GM23338 (cell line): Measurements from ENCODE around the gene PTCHD1. TPM values are rescaled to one million over a fixed set of nuclear protein-coding genes. Genes with fewer than 3 reads are reported as not detected.

Source experiments
- ATAC-seq: fragments of 200-7000 bp; cut with Tn5 transposase; 3 replicates; pipeline ENCODE4 v1.9.1; 2020
- DNase-seq: peaks from one replicate; pipeline ENCODE4 v3.0.0-alpha.2; 2015; ENCODE audit warnings: low spot score
- H2AFZ ChIP-seq: fragments of 200-600 bp; sonication (generic); 2 replicates; pipeline ENCODE4 v1.8.0; 2016; ENCODE audit warnings: antibody characterized with exemption, mild to moderate bottlenecking, moderate library complexity
- H3F3A ChIP-seq: fragments of 200-600 bp; sonication (generic); replicated peaks from 2 replicates; pipeline ENCODE4 v1.8.0; 2017; ENCODE audit warnings: antibody characterized with exemption, mixed run types, low read depth
- H3K27ac ChIP-seq: fragments of 200-600 bp; sonication (generic); 2 replicates; pipeline ENCODE4 v1.6.1; 2016; ENCODE audit warnings: low read depth
- H3K27me3 ChIP-seq: fragments of 200-600 bp; sonication (generic); 2 replicates; pipeline ENCODE4 v1.8.0; 2016; ENCODE audit warnings: mild to moderate bottlenecking, mixed run types, moderate library complexity; ENCODE audit not compliant: insufficient read depth
- H3K36me3 ChIP-seq: fragments of 200-600 bp; sonication (generic); 2 replicates; pipeline ENCODE4 v1.8.0; 2016; ENCODE audit warnings: mild to moderate bottlenecking; ENCODE audit not compliant: insufficient read depth
- H3K4me1 ChIP-seq: fragments of 200-600 bp; sonication (generic); 2 replicates; pipeline ENCODE4 v1.8.0; 2016; ENCODE audit warnings: mild to moderate bottlenecking, moderate library complexity; ENCODE audit not compliant: insufficient read depth
- H3K4me2 ChIP-seq: fragments of 200-600 bp; sonication (generic); 2 replicates; pipeline ENCODE4 v1.7.1; 2017; ENCODE audit warnings: mixed run types
- H3K4me3 ChIP-seq: fragments of 200-600 bp; sonication (generic); 2 replicates; pipeline ENCODE4 v1.6.1; 2016; ENCODE audit warnings: mixed run types
- H3K79me2 ChIP-seq: fragments of 200-600 bp; sonication (generic); replicated peaks from 2 replicates; pipeline ENCODE4 v1.8.0; 2017; ENCODE audit warnings: mild to moderate bottlenecking; ENCODE audit not compliant: insufficient read depth
- H3K9me2 ChIP-seq: fragments of 200-600 bp; sonication (generic); 2 replicates; pipeline ENCODE4 v1.8.0; 2017; ENCODE audit not compliant: insufficient read depth
- H4K20me1 ChIP-seq: fragments of 200-600 bp; sonication (generic); replicated peaks from 2 replicates; pipeline ENCODE4 v1.8.0; 2017; ENCODE audit warnings: mild to moderate bottlenecking; ENCODE audit not compliant: insufficient read depth
- H3K27ac Mint-ChIP-seq: 2 replicates; pipeline ENCODE4 v1.8.0; 2020; ENCODE audit warnings: inconsistent platforms, mild to moderate bottlenecking, moderate library complexity, mixed read lengths
- H3K27me3 Mint-ChIP-seq: 3 replicates; pipeline ENCODE4 v1.8.0; 2022; ENCODE audit warnings: low read depth, mild to moderate bottlenecking, moderate library complexity, mixed read lengths, inconsistent platforms; ENCODE audit not compliant: insufficient read depth, poor library complexity
- H3K36me3 Mint-ChIP-seq: 3 replicates; pipeline ENCODE4 v1.8.0; 2021; ENCODE audit warnings: low read depth, mild to moderate bottlenecking, inconsistent platforms, moderate library complexity, mixed read lengths
- H3K4me1 Mint-ChIP-seq: 3 replicates; pipeline ENCODE4 v1.8.0; 2020; ENCODE audit warnings: mild to moderate bottlenecking, inconsistent platforms, mixed read lengths
- H3K4me3 Mint-ChIP-seq: 3 replicates; pipeline ENCODE4 v1.8.0; 2021; ENCODE audit warnings: moderate library complexity, mild to moderate bottlenecking, inconsistent platforms, mixed read lengths
- H3K9me3 Mint-ChIP-seq: 3 replicates; pipeline ENCODE4 v1.8.0; 2020; ENCODE audit warnings: moderate library complexity, mild to moderate bottlenecking, inconsistent platforms, mixed read lengths
- CTCF ChIP-seq, 2 experiments: fragments of 200-600 bp in 1 of 2; sonication (generic) in 1 of 2; conservative IDR thresholded peaks; 2 replicates each; pipeline versions ENCODE4 v1.5.1 to v1.6.1; 2016 to 2017; ENCODE audit warnings: antibody characterized with exemption in 2 of 2, low read depth in 2 of 2, mild to moderate bottlenecking in 2 of 2, moderate library complexity in 1 of 2
- EZH2 ChIP-seq: fragments of 200-600 bp; sonication (generic); IDR thresholded peaks from one replicate; pipeline ENCODE4 v1.8.0; 2017; ENCODE audit warnings: antibody characterized with exemption, mild to moderate bottlenecking, low read depth; ENCODE audit not compliant: unreplicated experiment
- EZH2phosphoT487 ChIP-seq: fragments of 200-600 bp; sonication (generic); IDR thresholded peaks from one replicate; pipeline ENCODE4 v1.8.1; 2018; ENCODE audit warnings: antibody characterized with exemption; ENCODE audit not compliant: unreplicated experiment
- JUNB ChIP-seq: IDR thresholded peaks from one replicate; pipeline ENCODE4 v1.6.1; 2016; ENCODE audit warnings: antibody characterized with exemption; ENCODE audit not compliant: unreplicated experiment
- NANOG ChIP-seq: IDR thresholded peaks from 2 replicates; pipeline ENCODE4 v1.6.1; 2016; ENCODE audit warnings: antibody characterized with exemption, borderline replicate concordance
- POLR2AphosphoS5 ChIP-seq: IDR thresholded peaks from 2 replicates; pipeline ENCODE4 v1.6.1; 2016; ENCODE audit warnings: antibody characterized with exemption, low read depth
- REST ChIP-seq: IDR thresholded peaks from one replicate; pipeline ENCODE4 v1.6.1; 2018; ENCODE audit warnings: antibody characterized with exemption; ENCODE audit not compliant: unreplicated experiment
- STAT1 ChIP-seq: IDR thresholded peaks from one replicate; pipeline ENCODE4 v1.6.1; 2016; ENCODE audit warnings: antibody characterized with exemption; ENCODE audit not compliant: unreplicated experiment
- ZNF114 ChIP-seq: fragments of 250-450 bp; sonication (Bioruptor Pico); IDR thresholded peaks from 2 replicates; pipeline ENCODE4 v1.5.0; 2020; ENCODE audit warnings: mild to moderate bottlenecking, moderate library complexity
- ZNF462 ChIP-seq: fragments of 250-450 bp; sonication (Bioruptor Pico); IDR thresholded peaks from 2 replicates; pipeline ENCODE4 v1.5.0; 2020; ENCODE audit warnings: mild to moderate bottlenecking, moderate library complexity
- polyA plus RNA-seq: library from polyadenylated mRNA; unstranded; fragments of >200 nt; fragmentation: Nextera tagmentation; extraction: Ambion mirVana; gene quantifications from 2 replicates; pipeline ENCODE4 v1.2.1, GENCODE V29; 2016
- total RNA-seq: library from RNA; depleted of rRNA; stranded (reverse); fragments of >200 nt; shearing (Covaris generic); gene quantifications from 2 replicates; pipeline ENCODE4 v1.2.3, GENCODE V29; 2014

PTCHD1 gene
- total and polyA plus RNA-seq, 2 experiments from 2014 or later, result 1.5 to 1.9 TPM

- Histone ChIP-seq H3K36me3 (no peaks in the 10 kb centered on the region), H4K20me1 (no peaks in the 10 kb centered on the region), H2AFZ (no peak overlapping the region), H3F3A (no peaks in the 10 kb centered on the region), H3K4me1 (peaks cover 8% of the 10 kb centered on the region), H3K27me3 (no peaks in the 10 kb centered on the region), H3K9me2 (no peaks in the 10 kb centered on the region), H3K4me2 (no peak overlapping the region), H3K79me2 (no peaks in the 10 kb centered on the region), H3K27ac (0 out of 2 replicates have a peak overlapping the region, but pooled peaks have one; percentile 26), H3K4me3 (no peak overlapping the region)
- Mint-ChIP-seq H3K4me1 (peaks cover 25% of the 10 kb centered on the region), H3K9me3 (no peaks in the 10 kb centered on the region), H3K4me3 (no peak overlapping the region), H3K27ac (no peak overlapping the region), H3K36me3 (0 out of 3 replicates have a peak, but pooled peaks cover 4% of the 10 kb centered on the region), H3K27me3 (no peaks in the 10 kb centered on the region)
- DNase-seq (no peak), ATAC-seq (no peak)
- TF ChIP-seq POLR2AphosphoS5, result no peak
- TF ChIP-seq EZH2phosphoT487, result no peak
- no peak for TF ChIP-seq REST
- TF ChIP-seq NANOG, result no peak
- no peak for TF ChIP-seq STAT1
- no peak for TF ChIP-seq CTCF (conservative IDR thresholded peaks at IDR 0.05; ENCODE audit: low read depth in 2 of 2)
Observed at GRCh38 chrX:23382572-23382971, 47.9 kb downstream of the PTCHD1 start.

GRCh38 chrX:23383411-23383810, 48.8 kb downstream of the PTCHD1 start:
- Histone ChIP-seq H3K79me2 (no peaks in the 10 kb centered on the region), H3K9me2 (no peaks in the 10 kb centered on the region), H3K36me3 (no peaks in the 10 kb centered on the region), H3K27me3 (no peaks in the 10 kb centered on the region), H3K27ac (no peak overlapping the region), H3K4me2 (no peak overlapping the region), H4K20me1 (no peaks in the 10 kb centered on the region), H3K4me3 (no peak overlapping the region), H3F3A (no peaks in the 10 kb centered on the region), H3K4me1 (peaks cover 8% of the 10 kb centered on the region), H2AFZ (no peak overlapping the region)
- peaks cover 28% of the 10 kb centered on the region for H3K4me1 Mint-ChIP-seq
- no peak for DNase-seq
- 0 out of 3 replicates have a peak, but pooled peaks cover 4% of the 10 kb centered on the region for H3K36me3 Mint-ChIP-seq
- H3K27ac Mint-ChIP-seq, result no peak overlapping the region
- no peaks in the 10 kb centered on the region for H3K9me3 Mint-ChIP-seq
- no peaks in the 10 kb centered on the region for H3K27me3 Mint-ChIP-seq
- no peak for ATAC-seq
- no peak overlapping the region for H3K4me3 Mint-ChIP-seq
- no peak for TF ChIP-seq JUNB
- no peak for TF ChIP-seq ZNF462 (CRISPR knock-in tag)
- no peak for TF ChIP-seq EZH2
- TF ChIP-seq ZNF114 (CRISPR knock-in tag), result no peak
- no peak for TF ChIP-seq STAT1
